Keratinocyte (primary cell): ENCODE measurements around the gene VSIR. TPM values are rescaled to one million over a fixed set of nuclear protein-coding genes. Genes with fewer than 3 reads are reported as not detected.

Experiments used
- DNase-seq: peaks from one replicate; pipeline ENCODE4 v3.0.0-alpha.2; 2011; ENCODE audit warnings: low read depth, missing footprints, low spot score
- FAIRE-seq: peaks from 2 replicates; lab custom pipeline; 2011; peaks lifted over from hg19 to GRCh38; lab: Jason Lieb, UNC
- H2AFZ ChIP-seq: 2 replicates; pipeline ENCODE4 v1.6.0; 2012; ENCODE audit warnings: low read length, control low read depth, inconsistent platforms; ENCODE audit not compliant: control insufficient read depth
- H3K27ac ChIP-seq: 2 replicates; pipeline ENCODE4 v1.5.1; 2011; ENCODE audit warnings: low read length; ENCODE audit not compliant: control insufficient read depth, insufficient read depth
- H3K27me3 ChIP-seq: 3 replicates; pipeline ENCODE4 v1.6.0; 2011; ENCODE audit warnings: low read length; ENCODE audit not compliant: control insufficient read depth, insufficient read depth; ENCODE audit errors: extremely low read depth
- H3K36me3 ChIP-seq, 2 experiments: 2 replicates in 1 of 2; 3 replicates in 1 of 2; pipeline ENCODE4 v1.5.1; 2011; ENCODE audit warnings: low read length in 2 of 2, mild to moderate bottlenecking in 1 of 2; ENCODE audit not compliant: control insufficient read depth in 2 of 2, insufficient read depth in 2 of 2; ENCODE audit errors: extremely low read depth in 1 of 2
- H3K4me1 ChIP-seq: 3 replicates; pipeline ENCODE4 v1.5.1; 2011; ENCODE audit warnings: low read length; ENCODE audit not compliant: control insufficient read depth, insufficient read depth; ENCODE audit errors: extremely low read depth
- H3K4me2 ChIP-seq: 3 replicates; pipeline ENCODE4 v1.6.0; 2011; ENCODE audit warnings: low read depth, low read length; ENCODE audit not compliant: control insufficient read depth, insufficient read depth; ENCODE audit errors: extremely low read depth
- H3K4me3 ChIP-seq, 3 experiments: fragments of 200-600 bp in 1 of 3; sonication (generic) in 1 of 3; 2 replicates in 2 of 3; 3 replicates in 1 of 3; pipeline ENCODE4 v1.5.1; 2011 to 2016; ENCODE audit warnings: low read length in 3 of 3, mild to moderate bottlenecking in 3 of 3, control low read depth in 2 of 3, inconsistent platforms in 1 of 3, low read depth in 1 of 3, mixed read lengths in 1 of 3, mixed run types in 1 of 3, moderate library complexity in 1 of 3; ENCODE audit not compliant: control insufficient read depth in 2 of 3, insufficient read depth in 2 of 3; ENCODE audit errors: extremely low read depth in 1 of 3
- H3K79me2 ChIP-seq: 2 replicates; pipeline ENCODE4 v1.6.0; 2012; ENCODE audit warnings: low read length; ENCODE audit not compliant: control insufficient read depth, insufficient read depth
- H3K9ac ChIP-seq: 3 replicates; pipeline ENCODE4 v1.6.0; 2011; ENCODE audit warnings: low read length; ENCODE audit not compliant: control insufficient read depth, insufficient read depth; ENCODE audit errors: extremely low read depth
- H3K9me1 ChIP-seq: 3 replicates; pipeline ENCODE4 v1.6.0; 2011; ENCODE audit warnings: low read length; ENCODE audit not compliant: control insufficient read depth, insufficient read depth; ENCODE audit errors: extremely low read depth
- H3K9me3 ChIP-seq: 2 replicates; pipeline ENCODE4 v1.5.1; 2012; ENCODE audit warnings: low read depth, low read length; ENCODE audit not compliant: control insufficient read depth
- H4K20me1 ChIP-seq: 3 replicates; pipeline ENCODE4 v1.6.0; 2011; ENCODE audit warnings: low read length; ENCODE audit not compliant: control insufficient read depth, insufficient read depth; ENCODE audit errors: extremely low read depth
- CTCF ChIP-seq, 3 experiments: IDR thresholded peaks in 1 of 3; conservative IDR thresholded peaks in 1 of 3; optimal IDR thresholded peaks in 1 of 3; 2 replicates in 2 of 3; 3 replicates in 1 of 3; pipeline versions ENCODE3 to v1.5.1; 2011; ENCODE audit warnings: low read length in 3 of 3, mild to moderate bottlenecking in 3 of 3, moderate library complexity in 2 of 3, control low read depth in 1 of 3, inconsistent platforms in 1 of 3; ENCODE audit not compliant: insufficient read depth in 2 of 3; ENCODE audit errors: extremely low read depth in 1 of 3
- EZH2 ChIP-seq: IDR thresholded peaks from one replicate; pipeline ENCODE4 v1.6.1; 2012; ENCODE audit warnings: inconsistent platforms, mild to moderate bottlenecking, low read length, moderate library complexity
- dilution Hi-C: fragments of 300-500 bp; cut with MboI; formaldehyde crosslinking; loops from one replicate; pipeline ENCODE4 v1.7.0; 2020; ENCODE audit warnings: low sequenced_read_pairs; ENCODE audit not compliant: extremely low pct_ligation_motif_present
- polyA plus RNA-seq, 5 experiments: library from polyadenylated mRNA; depleted of rRNA in 3 of 5; stranded (reverse) in 3 of 5; stranded (forward) in 1 of 5; unstranded in 1 of 5; fragments of >200 nt; gene quantifications; 1 replicate in 1 of 5; 2 replicates in 3 of 5; 3 replicates in 1 of 5; pipeline versions ENCODE4 v1.2.1 to v1.2.3, GENCODE V29; 2011 to 2012; ENCODE audit warnings: missing spikeins in 2 of 5, low read depth in 1 of 5, low replicate concordance in 1 of 5

VSIR gene
- polyA plus RNA-seq, 1 donor (not counting 4 experiments of a cell fraction or from before 2014, with no cell fraction given) = 8.1 TPM

GRCh38 chr10:71746344-71747037 is 26.8 kb downstream of the VSIR start:
- Histone ChIP-seq H3K9me3 (no peaks in the 10 kb centered on the region), H3K79me2 (no peaks in the 10 kb centered on the region), H3K9me1 (no peaks in the 10 kb centered on the region), H3K27me3 (no peaks in the 10 kb centered on the region), H3K4me2 (no peak overlapping the region), H3K4me3 (no peak overlapping the region), H4K20me1 (no peaks in the 10 kb centered on the region), H3K9ac (no peak overlapping the region), H3K36me3 (peaks cover 0 to 1% of the 10 kb centered on the region in 2 experiments), H3K4me1 (peaks cover 30% of the 10 kb centered on the region), H3K27ac (no peak overlapping the region), H2AFZ (no peak overlapping the region)
- dilution Hi-C loops = no loop called here
- TF ChIP-seq CTCF (optimal IDR thresholded peaks at IDR 0.05 in 1 of 3, IDR thresholded peaks at IDR 0.05 in 1 of 3, conservative IDR thresholded peaks at IDR 0.05 in 1 of 3; ENCODE audit: extremely low read depth in 1 of 3, insufficient read depth in 2 of 3, low read length in 3 of 3) = no peak
- no peak for TF ChIP-seq EZH2
- DNase-seq = no peak
- FAIRE-seq = no peak

- Histone ChIP-seq H3K9me1 (no peaks in the 10 kb centered on the region), H2AFZ (no peak overlapping the region), H3K36me3 (peaks cover 0 to 1% of the 10 kb centered on the region in 2 experiments), H3K27me3 (no peaks in the 10 kb centered on the region), H4K20me1 (no peaks in the 10 kb centered on the region), H3K79me2 (no peaks in the 10 kb centered on the region), H3K4me1 (peaks cover 30% of the 10 kb centered on the region), H3K9ac (no peak overlapping the region), H3K9me3 (no peaks in the 10 kb centered on the region), H3K27ac (no peak overlapping the region), H3K4me2 (no peak overlapping the region), H3K4me3 (no peak overlapping the region)
- dilution Hi-C loops = no loop called here
- no peak for DNase-seq
- no peak for FAIRE-seq
- no peak for TF ChIP-seq EZH2
- TF ChIP-seq CTCF (optimal IDR thresholded peaks at IDR 0.05 in 1 of 3, IDR thresholded peaks at IDR 0.05 in 1 of 3, conservative IDR thresholded peaks at IDR 0.05 in 1 of 3; ENCODE audit: extremely low read depth in 1 of 3, insufficient read depth in 2 of 3, low read length in 3 of 3) = no peak
These were observed 27.6 kb downstream of the VSIR start for GRCh38 chr10:71745664-71746250.
